ENCODE results near the gene AP2M1.
A peak's percentile ranks its signal among the peaks of the same experiment; 100 is the strongest.

The AP2M1 gene

GRCh38 chr3:184168363-184169120, 6.1 kb upstream of the AP2M1 start:
- no peak for DNase-seq (ENCODE audit: extremely low read depth, insufficient read length)
- TF ChIP-seq CTCF (IDR thresholded peaks at IDR 0.05; ENCODE audit: insufficient read depth, low read length, poor library complexity, severe bottlenecking) = no peak
- Histone ChIP-seq H3K36me3 (ENCODE audit: control insufficient read depth, insufficient read depth, low read length) (peaks cover 40% of the 10 kb centered on the region), H3K4me3 (replicated peaks; ENCODE audit: low read depth, low read length) (no peak overlapping the region), H3K27me3 (replicated peaks; ENCODE audit: control insufficient read depth, insufficient read depth, low read length) (no peaks in the 10 kb centered on the region)

- Histone ChIP-seq H3K36me3 (ENCODE audit: control insufficient read depth, insufficient read depth, low read length) (peaks cover 29% of the 10 kb centered on the region), H3K4me3 (replicated peaks; ENCODE audit: low read depth, low read length) (no peak overlapping the region), H3K27me3 (replicated peaks; ENCODE audit: control insufficient read depth, insufficient read depth, low read length) (no peaks in the 10 kb centered on the region)
- no peak for TF ChIP-seq CTCF (IDR thresholded peaks at IDR 0.05; ENCODE audit: insufficient read depth, low read length, poor library complexity, severe bottlenecking)
- DNase-seq (ENCODE audit: extremely low read depth, insufficient read length) = no peak
These were observed 4.5 kb upstream of the AP2M1 start for GRCh38 chr3:184169896-184170875.

GRCh38 chr3:184171562-184171961, 3.1 kb upstream of the AP2M1 start:
- peak; percentile 48 for DNase-seq (ENCODE audit: extremely low read depth, insufficient read length)

GRCh38 chr3:184172681-184173373, 1.8 kb upstream of the AP2M1 start:
- no peak overlapping the region for H3K4me3 ChIP-seq (replicated peaks; ENCODE audit: low read depth, low read length)
- H3K27me3 ChIP-seq (replicated peaks; ENCODE audit: control insufficient read depth, insufficient read depth, low read length) = no peaks in the 10 kb centered on the region
- no peak for TF ChIP-seq CTCF (IDR thresholded peaks at IDR 0.05; ENCODE audit: insufficient read depth, low read length, poor library complexity, severe bottlenecking)
- no peak for DNase-seq (ENCODE audit: extremely low read depth, insufficient read length)
- peaks cover 17% of the 10 kb centered on the region for H3K36me3 ChIP-seq (ENCODE audit: control insufficient read depth, insufficient read depth, low read length)

More at GRCh38 chr3:184171562-184171961, 3.1 kb upstream of the AP2M1 start:
- peaks cover 19% of the 10 kb centered on the region for H3K36me3 ChIP-seq (ENCODE audit: control insufficient read depth, insufficient read depth, low read length)
- TF ChIP-seq CTCF (IDR thresholded peaks at IDR 0.05; ENCODE audit: insufficient read depth, low read length, poor library complexity, severe bottlenecking) = no peak
- no peak overlapping the region for H3K4me3 ChIP-seq (replicated peaks; ENCODE audit: low read depth, low read length)
- no peaks in the 10 kb centered on the region for H3K27me3 ChIP-seq (replicated peaks; ENCODE audit: control insufficient read depth, insufficient read depth, low read length)

GRCh38 chr3:184173374-184173722, 1.3 kb upstream of the AP2M1 start:
- Histone ChIP-seq H3K36me3 (ENCODE audit: control insufficient read depth, insufficient read depth, low read length) (peaks cover 17% of the 10 kb centered on the region), H3K27me3 (replicated peaks; ENCODE audit: control insufficient read depth, insufficient read depth, low read length) (no peaks in the 10 kb centered on the region), H3K4me3 (replicated peaks; ENCODE audit: low read depth, low read length) (no peak overlapping the region)
- no peak for TF ChIP-seq CTCF (IDR thresholded peaks at IDR 0.05; ENCODE audit: insufficient read depth, low read length, poor library complexity, severe bottlenecking)
- DNase-seq (ENCODE audit: extremely low read depth, insufficient read length) = no peak

Measured in GM06990 (cell line).